H4 (cell line): ENCODE data around the gene COL26A1. TPM values are rescaled to one million over a fixed set of nuclear protein-coding genes. Genes with fewer than 3 reads are reported as not detected.
"Not testable (repeated sequence)": the region's sequence is repeated elsewhere in the genome, so short reads cannot be mapped to it uniquely, and the experiment has no call there.

ENCODE experiments used
- DNase-seq: peaks from one replicate; pipeline ENCODE4 v3.0.0-alpha.2; 2015; ENCODE audit warnings: low spot score
- total RNA-seq: library from RNA; depleted of rRNA; stranded (reverse); fragments of >200 nt; shearing (Covaris generic); gene quantifications from 2 replicates; pipeline ENCODE4 v1.2.3, GENCODE V29; 2014; rRNA removed

The COL26A1 gene
- not detected in 2 replicates for total RNA-seq

DNA sequence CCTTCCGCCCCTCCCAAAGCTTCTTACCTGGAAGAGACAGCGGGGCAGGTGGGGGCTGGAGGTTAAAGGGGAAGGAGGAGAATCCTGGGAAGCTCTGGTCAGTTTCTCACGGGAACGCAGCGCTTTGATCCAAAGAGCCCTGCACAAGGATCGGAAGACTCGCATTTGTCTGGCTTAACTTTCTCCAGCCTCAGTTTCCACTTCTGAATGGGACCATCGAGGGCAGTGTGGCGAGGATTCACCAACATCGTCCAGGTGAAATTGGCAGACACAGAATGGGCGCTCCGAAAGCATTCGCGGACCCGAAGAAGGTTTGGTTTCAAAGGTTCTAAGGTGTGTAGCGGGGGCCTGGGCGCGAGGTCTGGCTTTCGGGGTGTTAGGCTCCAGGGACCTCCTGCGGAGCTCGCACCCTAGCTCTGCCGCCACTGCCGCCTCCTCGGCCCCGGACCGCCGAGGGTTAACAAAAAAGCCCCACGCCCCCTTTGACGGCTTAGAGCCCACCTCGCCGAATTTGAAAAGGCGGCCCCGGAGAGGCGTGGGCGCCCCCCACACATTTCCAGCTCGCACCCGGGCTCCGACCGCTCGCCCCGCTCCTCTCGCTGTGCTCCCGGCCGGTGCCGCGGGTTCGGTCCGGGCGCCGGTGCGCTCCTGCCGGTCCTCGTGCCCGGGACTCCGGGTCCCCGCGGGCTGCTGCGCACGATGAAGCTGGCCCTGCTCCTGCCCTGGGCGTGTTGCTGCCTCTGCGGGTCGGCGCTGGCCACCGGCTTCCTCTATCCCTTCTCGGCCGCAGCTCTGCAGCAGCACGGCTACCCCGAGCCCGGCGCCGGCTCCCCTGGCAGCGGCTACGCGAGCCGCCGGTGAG, at the start of gene COL26A1:
TSS of gene COL26A1 (plus strand) at position 542 of the 862 bp plus-strand sequence. CDS start at position 700, 158 bp downstream.
- no peak for DNase-seq

DNA sequence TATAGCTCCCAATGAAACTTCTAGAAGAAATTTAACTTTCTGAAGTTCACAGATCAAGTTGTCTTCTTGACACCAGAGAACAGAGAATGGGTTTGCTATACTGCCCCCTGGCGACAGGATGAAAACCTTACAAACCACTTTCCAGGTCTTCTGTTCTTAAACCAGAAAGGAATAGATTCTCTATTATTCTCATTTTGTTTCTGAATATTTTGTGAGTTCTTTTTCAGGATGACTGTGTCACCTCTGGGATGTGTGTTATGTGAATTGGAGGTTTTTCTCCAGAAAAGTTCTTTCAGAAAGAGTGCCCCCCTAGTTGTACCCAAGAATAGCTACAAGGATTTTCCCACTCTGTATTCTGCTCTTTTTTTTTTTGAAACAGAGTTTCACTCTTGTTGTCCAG, 47.3 kb upstream of the COL26A1 start:
- DNase-seq, result peak; percentile 32

DNA sequence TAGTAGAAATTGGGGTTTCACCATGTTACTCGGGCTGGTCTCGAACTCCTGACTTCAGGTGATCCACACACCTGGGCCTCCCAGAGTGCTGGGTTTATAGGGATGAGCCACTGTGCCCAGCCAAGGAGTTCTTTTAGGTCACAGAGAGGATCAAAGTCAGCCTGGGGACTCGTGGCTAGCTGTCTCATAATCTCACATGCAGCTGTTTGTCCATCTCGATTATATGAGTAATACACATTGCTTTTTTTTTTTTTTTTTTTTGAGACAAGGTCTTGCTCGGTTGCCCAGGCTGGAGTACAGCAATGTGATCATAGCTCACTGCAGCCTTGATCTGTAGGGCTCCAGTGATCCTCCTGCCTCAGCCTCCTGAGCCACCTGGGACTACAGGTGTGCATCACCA, 43.3 kb upstream of the COL26A1 start:
- no peak for DNase-seq

DNA sequence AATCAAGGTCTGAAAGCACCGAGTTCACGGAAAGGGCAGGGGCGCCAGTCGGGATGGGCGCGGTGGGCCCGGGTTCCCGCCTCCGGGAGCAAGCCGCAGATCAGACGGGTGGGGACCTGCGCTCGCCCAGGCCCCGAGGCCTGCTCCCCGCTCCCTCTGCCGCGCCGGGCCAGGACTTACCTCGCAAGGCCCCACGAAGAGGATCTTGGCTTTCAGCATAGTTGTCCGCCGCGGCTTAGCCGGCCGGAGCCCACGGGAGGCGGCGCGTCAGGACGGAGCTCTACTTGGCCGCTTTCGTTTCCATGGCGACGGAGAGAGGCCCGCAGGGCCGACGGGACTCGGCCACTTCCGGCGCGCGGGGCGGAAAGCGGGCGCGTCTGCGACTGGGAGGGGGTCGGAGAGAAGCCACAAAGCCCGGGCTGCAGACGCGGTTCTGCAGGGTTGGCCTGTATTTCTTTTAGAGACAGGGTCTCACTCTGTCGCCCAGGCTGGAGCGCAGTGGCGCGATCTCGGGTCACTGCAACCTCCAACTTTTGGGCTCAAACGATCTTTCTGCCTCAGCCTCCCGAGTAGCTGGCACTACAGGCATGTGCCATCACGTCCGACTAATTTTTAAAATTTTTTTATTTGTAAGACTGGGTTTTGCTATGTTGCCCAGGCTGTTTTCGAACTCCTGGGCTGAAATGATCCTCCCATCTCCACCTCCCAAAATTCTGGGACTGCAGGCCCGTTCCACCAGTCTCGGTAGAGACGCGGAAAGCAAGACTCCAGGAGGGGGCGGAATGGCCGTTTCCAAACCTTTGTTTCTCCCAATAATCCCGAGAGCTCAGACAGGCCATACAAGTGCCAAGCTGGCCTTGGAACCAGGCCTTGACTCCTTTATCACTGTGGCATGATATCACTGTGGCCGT, 40.9 kb upstream of the COL26A1 start, which contains the start of gene IFT22:
TSS of gene IFT22 (minus strand) at position 322 of the 911 bp plus-strand sequence. CDS start at position 219, 103 bp downstream.
- peak; percentile 88 for DNase-seq

DNA sequence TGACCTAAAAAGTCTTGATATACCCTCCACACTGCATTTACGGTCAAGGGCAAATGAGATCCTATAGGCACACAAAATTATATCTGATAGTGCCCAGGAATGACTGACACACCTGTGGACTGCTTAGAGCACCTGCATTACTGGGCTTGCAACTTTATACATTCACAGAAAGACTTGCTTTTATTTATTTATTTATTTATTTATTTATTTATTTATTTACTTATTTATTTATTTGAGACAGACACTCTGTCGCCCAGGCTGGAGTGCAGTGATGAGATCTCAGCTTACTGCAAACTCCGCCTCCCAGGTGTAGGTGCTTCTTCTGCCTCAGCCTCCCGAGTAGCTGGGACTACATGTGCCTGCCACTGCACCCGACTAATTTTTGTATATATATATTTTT, 34.5 kb upstream of the COL26A1 start:
- no peak for DNase-seq

DNA sequence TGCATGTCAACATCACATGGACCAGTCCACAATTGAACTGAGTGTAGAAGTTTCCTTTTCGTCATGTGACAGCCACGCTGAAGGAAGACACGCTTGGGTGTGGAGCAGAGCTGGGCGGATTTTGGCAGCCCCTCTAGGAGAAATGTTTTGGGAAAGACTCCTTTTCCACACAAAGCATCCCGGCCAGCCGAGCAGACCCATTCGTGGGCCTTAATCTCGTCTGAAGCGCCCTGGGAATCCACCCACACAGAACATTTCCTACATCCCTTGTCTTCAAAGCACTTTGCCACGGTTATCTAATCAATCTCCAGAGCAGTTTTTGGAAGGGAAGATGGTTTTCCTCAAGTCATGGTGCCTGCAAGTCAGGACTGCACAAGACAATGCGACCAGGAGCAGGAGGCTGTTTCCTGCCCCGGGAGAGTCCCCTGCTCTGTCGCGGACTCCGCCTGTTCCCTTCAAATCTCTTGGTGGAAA, 32.6 kb upstream of the COL26A1 start:
- DNase-seq, result no peak

DNA sequence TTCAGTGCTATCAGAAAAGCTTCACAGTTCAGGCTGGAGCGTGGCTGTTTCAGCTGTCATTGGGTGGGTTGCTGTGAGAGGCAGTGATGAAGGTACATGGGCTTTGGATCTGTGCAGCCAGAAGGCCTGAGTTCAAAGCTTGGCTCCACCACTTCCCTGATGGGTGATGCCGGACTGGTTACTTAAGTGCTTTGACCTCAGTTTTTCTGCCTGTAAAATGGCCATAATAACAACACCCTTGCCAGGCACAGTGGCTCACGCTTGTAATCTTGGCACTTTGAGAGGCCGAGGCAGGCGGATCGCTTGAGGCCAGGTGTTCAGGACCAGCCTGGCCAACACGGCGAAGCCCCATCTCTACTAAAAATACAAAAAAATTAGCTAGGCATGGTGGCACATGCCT, 30.6 kb upstream of the COL26A1 start:
- no peak for DNase-seq

DNA sequence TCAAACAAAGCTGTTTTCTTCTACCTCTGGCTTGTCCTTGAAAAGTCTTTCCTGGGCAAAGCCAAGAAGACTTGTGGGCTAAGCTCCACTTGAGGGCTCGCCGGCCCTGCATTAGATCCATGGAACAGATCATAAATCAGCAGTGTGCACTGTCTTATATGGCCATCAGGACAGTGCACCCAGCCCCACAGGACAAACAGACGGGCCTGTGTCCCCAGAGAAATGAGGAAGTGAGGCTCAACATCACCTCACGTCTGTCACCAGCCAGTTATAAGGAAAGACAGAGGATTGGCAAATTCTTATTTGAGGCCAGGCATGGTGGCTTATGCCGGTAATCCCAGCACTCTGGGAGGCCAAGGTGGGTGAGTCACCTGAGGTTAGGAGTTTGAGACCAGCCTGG, 28.8 kb upstream of the COL26A1 start:
- no peak for DNase-seq

DNA sequence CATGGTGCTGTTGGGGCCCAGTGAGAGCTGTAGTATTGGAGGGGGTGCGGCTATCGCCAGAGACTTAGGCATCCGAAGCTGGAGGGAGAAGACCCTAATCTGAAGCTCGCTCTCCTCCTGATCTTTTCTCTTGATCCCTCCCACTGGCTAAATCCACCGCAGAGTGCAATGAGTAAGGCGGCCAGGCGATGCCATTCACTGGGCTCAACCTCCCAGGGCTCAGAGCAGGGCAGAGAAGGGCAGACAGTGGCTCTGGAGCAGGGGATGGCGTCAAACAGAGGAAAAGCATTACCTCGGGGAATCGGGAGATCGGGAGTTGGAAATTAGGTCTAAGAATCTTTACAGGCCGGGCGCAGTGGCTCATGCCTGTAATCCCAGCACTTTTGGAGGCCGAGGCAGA, 22.3 kb upstream of the COL26A1 start:
- no peak for DNase-seq

DNA sequence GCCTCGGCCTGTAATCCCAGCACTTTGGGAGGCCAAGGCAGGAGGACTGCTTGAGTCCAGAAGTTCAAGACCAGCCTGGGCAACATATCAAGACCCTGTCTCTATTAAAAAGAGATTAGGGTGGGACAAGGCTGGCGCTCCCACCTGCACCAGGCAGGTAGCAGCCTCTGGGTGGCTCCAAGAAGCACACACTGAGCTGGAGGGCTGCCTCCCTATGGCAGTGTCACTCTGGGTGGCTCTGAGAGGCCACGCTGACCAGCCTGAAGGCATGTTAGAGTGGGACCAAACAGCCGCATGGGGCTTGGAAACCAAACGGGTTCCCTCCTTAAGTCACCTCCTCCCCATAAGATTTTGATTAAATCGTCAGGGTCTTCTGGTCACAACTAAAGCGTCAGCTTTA, 19.8 kb upstream of the COL26A1 start:
- DNase-seq, result no peak

DNA sequence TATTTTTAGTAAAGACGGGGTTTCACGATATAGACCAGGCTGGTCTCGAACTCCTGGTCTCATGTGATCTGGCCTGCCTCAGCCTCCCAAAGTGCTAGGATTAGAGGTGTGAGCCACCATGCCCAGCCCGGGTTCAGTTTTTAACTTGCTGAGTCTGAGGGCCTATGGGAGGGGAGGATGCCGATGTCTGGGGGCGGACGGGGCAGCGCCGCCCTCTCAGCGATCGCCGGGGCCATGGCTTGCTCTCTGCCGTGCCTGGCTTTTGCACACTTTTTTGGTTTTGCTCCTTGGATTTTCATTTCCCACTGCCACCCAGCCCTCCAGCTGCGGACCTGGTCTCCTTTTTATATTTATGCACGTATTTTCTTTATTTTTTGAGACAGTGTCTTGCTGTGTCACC, 15.2 kb upstream of the COL26A1 start:
- no peak for DNase-seq

DNA sequence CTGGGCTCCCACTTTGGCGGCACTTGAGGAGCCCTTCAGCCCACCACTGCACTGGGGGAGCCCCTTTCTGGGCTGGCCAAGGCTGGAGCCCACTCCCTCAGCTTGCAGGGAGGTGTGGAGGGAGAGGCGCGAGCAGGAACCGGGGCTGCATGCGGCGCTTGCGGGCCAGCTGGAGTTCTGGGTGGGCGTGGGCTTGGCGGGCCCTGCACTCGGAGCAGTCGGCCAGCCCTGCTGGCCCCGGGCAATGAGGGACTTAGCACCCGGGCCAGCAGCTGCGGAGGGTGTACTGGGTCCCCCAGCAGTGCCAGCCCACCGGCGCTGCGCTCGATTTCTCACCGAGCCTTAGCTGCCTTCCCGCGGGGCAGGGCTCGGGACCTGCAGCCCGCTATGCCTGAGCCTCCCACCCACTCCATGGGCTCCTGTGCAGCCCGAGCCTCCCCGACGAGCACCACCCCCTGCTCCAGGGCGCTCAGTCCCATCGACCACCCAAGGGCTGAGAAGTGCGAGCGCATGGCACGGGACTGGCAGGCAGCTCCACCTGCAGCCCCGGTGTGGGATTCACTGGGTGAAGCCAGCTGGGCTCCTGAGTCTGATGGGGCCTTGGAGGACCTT, 14.1 kb upstream of the COL26A1 start:
- not testable (repeated sequence) for DNase-seq

DNA sequence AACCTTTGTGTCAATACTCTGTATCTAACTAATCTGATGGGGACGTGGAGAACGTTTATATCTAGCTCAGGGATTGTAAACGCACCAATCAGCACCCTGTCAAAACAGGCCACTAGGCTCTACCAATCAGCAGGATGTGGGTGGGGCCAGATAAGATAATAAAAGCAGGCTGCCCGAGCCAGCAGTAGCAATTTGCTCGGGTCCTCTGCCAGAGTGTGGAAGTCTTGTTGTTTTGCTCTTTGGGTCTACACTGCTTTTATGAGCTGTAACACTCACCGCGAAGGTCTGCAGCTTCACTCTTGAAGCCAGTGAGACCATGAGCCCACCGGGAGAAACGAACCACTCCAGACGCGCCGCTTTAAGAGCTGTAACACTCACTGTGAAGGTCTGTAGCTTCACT, 13.4 kb upstream of the COL26A1 start:
- DNase-seq, result not testable (repeated sequence)

DNA sequence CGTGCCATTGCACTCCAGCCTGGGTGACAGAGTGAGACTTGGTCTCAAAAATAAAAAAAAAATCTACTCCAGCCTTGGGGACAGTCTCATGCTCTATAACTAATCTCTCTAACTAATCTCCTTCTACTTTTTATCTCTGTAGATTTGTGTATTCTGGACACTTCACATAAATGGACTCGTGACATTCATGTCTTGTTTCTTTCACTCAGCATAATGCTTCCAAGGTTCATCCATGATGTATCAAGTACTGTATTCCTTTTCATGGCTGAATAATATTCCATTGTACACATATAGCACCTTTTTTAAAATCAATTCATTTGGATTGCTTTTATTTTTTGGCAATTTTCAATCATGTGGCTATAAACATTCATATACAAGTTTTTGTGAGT, 9.8 kb upstream of the COL26A1 start:
- no peak for DNase-seq

DNA sequence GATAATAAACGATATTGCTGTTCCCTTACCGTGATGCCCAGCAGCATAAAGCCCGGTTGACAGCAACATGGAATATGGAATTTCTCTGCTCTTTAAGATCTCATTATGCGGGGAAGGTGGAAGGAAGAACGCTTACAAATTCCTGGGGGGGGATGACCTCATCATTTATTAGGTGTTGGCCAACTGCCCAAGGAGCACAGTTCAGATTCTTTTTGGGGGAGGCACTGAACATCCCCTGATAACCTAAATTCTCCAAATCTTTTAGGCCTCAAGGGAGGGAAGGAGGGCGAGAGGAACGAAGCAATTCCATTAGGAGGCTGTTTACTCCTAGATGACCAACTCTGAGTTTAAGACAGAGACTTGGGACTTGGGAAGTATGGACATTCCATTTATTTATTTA, 5.2 kb upstream of the COL26A1 start:
- no peak for DNase-seq

DNA sequence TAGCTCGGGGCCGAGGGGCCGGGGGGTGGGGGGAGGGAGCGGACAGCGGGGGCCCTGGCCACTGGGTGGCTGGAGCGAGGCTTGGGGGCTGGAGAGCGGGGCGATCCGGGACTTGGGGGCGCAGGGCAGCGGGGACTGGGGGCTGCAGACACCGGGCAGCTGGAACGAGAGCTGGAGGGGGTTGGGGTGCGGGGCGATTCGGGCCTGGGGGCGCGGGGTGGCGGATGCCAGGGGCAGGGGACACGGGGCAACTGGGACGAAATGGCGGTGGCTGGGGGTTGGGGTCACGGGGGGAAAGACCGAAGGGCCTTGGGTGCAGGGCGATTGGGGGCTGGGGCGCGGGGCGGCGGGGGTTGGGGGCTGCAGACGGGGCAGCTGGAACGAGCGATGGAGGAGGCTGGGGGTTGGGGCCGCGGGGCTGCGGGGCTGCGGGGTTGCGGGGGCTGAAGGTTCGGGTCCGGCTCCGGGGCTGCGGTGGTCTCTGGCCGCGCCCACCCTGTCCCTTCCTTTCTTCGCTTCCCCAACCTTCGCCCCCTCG, 590 bp downstream of the COL26A1 start:
- DNase-seq, result no peak

DNA sequence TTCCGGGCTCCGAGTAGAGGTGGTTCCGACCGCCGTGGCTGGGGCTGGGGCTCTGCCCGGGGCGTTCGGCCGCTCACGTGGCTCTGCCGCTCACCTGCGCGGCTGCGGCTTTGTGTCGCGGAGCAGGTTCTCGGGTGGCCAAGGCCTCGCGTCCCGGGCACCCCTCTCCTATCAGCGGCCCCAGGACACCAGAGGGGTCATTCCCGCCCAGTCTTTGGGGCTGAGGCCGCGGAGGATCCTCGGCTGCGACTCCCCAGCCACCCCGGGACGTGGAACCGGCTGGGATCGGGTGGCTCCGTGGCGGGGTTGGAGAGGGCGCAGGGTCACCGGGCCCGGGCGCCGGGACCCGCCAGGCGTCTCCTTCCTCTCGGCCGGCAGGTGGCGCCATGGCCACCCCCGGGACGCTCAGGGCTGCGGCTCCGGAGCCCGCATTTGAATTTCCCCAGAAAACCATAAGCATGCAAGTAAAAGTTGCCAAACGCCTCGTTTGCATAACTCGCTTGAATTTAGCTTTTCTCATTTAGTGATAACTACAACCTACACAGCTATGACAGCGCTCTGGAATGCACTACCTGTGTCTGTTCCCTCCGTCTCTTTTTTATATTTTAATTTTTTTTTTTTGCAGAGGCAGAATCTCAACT, 1.2 kb downstream of the COL26A1 start:
- DNase-seq, result peak; percentile 39

DNA sequence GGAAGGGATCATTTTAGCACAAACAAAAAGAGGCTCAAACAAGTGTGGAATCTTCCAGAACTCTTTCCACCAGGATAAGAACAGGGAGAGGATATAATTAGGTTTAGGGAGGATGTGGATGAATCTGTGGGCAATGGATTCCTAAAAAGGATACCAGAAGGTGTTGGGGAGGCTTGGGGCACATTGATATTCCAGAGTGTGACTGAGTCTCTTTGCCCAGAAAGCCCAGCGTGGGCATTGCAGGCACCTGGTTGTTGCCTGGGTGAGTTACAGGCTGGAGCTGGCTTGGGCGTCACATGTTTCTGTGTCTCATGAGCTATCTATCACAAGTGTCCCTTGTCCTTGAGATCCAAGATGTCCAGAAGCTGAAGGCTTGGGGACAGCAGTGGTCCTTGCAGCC, 3.3 kb downstream of the COL26A1 start:
- DNase-seq, result no peak

DNA sequence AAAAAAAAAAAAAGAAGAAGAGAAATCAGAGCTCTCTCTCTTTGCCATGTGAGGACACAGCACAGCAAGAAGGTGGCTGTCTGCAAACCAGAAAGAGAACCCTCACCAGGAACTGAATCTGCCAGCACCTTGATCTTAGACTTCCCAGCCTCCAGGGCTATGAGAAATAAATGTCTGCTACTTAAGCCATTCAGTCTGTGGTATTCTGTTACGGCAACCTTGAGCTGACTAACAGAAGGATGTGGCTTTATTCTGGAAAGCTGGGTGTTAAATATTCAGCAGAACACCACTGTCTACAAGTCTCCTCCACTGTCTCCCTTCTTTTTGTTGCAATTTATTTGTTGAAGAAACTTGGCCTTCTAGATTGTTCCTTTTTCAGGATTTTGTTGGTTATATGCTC, 5.0 kb downstream of the COL26A1 start:
- no peak for DNase-seq

DNA sequence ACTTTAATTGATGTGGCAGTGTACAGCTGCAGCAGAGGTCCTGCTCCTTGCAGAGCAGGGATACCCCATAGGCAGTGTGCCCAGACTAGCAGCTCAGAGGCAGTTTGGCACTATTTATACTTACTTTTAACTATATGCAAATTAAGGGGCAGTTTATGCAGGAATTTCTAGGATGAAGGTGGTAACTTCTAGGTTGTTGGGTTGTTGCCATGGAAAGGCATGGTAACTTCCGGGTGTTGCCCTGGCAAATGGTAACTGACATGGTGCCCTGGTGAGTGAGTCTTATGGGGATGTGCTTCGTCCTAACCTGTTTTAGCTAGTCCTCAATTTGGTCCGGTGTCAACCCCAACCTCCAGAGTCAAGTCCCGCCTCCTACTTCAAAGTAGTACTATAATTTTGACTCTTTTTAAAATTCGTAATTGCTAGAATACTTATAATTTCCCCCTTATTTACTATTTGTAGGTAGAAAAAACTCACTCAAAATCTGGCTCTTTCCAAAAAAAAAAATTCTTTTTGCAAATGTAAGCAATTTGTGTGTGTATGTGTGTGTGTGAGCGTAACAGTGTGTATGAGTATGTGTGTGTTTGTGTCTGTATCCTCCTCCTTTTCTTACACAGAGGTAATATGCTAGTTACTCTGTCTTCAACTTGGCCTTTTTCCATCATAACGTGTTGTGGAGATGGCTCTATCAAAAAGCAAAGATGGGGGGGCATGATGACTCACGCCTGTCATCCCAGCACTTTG, 5.9 kb downstream of the COL26A1 start:
- no peak for DNase-seq

DNA sequence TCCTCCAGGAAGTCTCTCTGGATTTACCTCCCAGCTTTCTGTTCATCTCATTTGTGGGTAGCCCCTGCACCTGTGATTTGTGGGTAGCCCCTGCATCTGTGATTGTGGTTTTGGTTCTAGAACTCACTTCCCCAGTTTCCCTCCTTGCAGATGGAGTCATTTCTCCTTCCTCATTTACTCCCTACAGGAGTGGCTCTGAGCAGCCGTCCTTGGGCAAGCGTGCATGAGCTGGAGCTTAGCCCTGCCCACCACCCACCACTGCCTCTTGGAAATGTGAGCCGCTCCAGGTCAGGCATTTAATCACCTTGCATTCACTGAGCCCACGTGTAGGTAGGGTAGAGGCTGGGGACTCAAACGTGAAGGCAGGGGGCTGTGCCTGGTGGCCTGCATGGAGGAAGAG, 8.2 kb downstream of the COL26A1 start:
- no peak for DNase-seq
